Gastrocnemius medialis (tissue), 4 donors: ENCODE results near the gene SHANK1.

ENCODE experiments used
- CTCF ChIP-seq, 5 experiments: fragments of 450-650 bp in 3 of 5; fragments of 200-600 bp in 2 of 5; sonication (generic) in 2 of 5; IDR thresholded peaks in 4 of 5; conservative IDR thresholded peaks in 1 of 5; 1 replicate in 4 of 5; 2 replicates in 1 of 5; pipeline ENCODE4 v1.5.1; 2016 to 2019; ENCODE audit warnings: antibody characterized with exemption in 5 of 5, mild to moderate bottlenecking in 3 of 5, moderate library complexity in 3 of 5
- POLR2A ChIP-seq, 2 donors: fragments of 450-650 bp; IDR thresholded peaks; one replicate each; pipeline ENCODE4 v1.6.1; 2017; ENCODE audit warnings: antibody characterized with exemption in 2 of 2, mild to moderate bottlenecking in 2 of 2, moderate library complexity in 2 of 2

- TF ChIP-seq CTCF (IDR thresholded peaks at IDR 0.05 in 4 of 5, conservative IDR thresholded peaks at IDR 0.05 in 1 of 5): no peak
- no peak for TF ChIP-seq POLR2A (IDR thresholded peaks at IDR 0.05)
Observed at GRCh38 chr19:50662651-50663481, 56.7 kb downstream of the SHANK1 start.
